ENCODE results near the gene PEX5L.

The PEX5L gene

DNA sequence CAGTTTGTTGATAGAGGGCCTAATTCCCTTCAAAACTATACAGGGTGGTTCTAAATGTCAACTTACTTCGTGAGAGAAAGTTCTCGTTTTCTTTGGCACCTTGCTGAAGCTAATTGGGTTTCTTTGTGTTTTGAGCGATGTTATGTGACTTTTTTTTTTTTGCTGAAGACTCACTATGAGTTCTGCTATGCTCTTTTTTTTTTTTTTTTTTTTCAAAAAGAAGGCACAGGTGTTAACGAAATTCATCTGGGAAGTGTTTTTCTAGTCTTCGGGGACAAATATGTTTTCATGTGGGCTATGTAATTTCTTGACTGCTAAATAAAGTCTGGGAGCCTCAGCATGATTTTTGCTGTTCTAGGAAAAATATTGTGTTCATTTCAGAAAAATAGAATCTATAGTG is 81.5 kb downstream of the PEX5L start:
- no peak for DNase-seq

GRCh38 chr3:179953993-179954870 is 82.5 kb downstream of the PEX5L start:
- no peak for DNase-seq

DNA sequence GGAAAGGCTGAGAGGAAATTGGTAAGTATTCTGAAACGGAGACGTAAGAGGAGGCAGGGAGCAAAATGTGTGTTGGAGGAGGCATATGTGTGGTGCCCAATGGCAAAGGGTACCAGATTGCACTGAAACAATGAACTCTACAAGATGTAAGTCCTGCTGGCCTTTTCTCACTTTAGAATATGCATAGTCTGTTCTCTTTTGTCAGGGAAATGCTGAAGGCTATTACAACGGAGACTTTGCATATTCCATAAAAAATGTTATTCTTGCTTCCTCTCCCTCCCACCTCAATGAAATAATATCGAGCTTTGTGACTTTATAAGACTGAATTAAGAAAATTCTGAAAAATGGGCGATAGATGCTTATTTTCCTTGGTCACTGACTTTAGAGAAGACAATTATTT is 85.9 kb downstream of the PEX5L start:
- no peak for DNase-seq

DNA sequence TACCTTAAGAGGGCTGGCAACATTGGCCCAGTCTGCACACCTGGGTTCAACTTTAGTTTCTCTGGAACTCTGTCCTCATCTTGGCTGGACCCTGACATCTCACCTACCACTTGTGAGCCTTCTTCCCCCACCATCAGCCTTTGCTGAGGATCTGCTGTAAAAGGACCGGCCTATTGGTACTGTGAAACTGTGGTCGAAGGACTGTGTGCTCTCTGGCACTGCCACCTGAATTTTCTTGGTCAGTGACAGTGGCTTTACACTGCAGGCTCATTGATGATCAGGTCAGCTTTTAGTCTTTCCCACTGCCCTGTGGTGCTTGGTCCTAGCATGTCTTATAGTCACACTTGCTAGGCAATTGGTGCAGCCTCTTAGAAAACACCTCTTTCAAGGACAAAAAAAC is 86.9 kb downstream of the PEX5L start:
- no peak for DNase-seq

DNA sequence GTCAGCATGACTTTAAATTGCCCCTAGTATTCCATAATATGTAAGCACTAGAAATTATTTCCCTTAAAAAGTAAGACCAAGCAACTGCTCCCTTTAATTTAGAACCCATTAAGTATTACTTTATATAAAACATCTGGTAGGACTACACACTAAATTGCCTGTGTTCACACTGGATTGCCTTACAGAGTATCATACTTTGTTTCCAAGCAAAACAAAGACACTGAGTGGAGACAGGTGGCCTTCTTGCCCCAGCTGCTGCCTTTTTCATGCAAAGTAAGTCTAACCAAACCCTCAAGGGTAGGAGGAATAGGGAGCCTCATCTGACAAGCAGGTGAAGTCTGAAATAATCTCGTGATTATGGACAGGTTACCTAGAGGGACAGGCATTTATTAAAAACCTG is 87.3 kb downstream of the PEX5L start:
- no peak for DNase-seq

DNA sequence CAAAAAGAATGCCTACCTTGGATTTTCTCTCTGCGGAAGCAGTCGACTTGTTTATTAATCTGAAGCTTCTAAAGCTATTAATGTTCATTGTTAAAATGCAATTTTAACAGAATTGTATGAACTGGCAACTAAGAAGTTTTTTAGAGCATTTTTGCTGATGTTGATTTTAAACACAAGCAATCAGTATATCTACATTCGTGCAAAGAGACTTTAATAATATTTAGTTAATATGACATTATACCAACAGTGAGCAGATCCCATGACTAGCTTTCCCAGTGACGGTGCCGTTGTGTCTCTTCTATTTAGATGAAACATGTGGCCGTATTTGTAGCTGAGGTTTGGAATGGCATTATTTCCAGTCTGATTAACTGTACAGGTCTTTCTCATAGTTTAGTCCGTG is 88.0 kb downstream of the PEX5L start:
- DNase-seq, result no peak

- DNase-seq, result no peak
Observed at GRCh38 chr3:179945569-179945968, 91.2 kb downstream of the PEX5L start.

- peak; percentile 54 for DNase-seq
Observed at GRCh38 chr3:179943117-179943880, 93.4 kb downstream of the PEX5L start.

GRCh38 chr3:179942553-179943075 is 94.1 kb downstream of the PEX5L start:
- DNase-seq, result no peak

GRCh38 chr3:179935710-179936109 is 101.0 kb downstream of the PEX5L start:
- no peak for DNase-seq

GRCh38 chr3:179933914-179934313 is 102.8 kb downstream of the PEX5L start:
- no peak for DNase-seq

DNA sequence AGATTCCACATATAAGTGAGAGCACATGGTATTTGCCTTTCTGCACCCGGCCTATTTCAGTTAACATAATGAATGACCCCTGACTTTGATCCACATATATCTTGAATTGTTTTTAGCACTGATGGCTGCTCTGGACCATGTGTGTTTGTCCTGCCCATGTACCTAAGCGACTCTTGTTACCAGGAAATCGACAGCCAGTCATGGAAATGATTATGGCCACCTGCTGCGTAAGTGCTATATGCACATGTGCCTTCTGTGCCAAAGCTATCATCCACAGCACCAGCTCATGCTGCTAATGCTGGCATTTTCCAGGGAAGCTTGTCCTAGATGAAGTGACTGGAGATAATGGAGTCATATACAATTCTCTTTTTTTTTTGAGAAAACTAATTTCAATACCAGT is 103.7 kb downstream of the PEX5L start:
- no peak for DNase-seq

- DNase-seq, result no peak
Observed at GRCh38 chr3:179932674-179933073, 104.1 kb downstream of the PEX5L start.

DNA sequence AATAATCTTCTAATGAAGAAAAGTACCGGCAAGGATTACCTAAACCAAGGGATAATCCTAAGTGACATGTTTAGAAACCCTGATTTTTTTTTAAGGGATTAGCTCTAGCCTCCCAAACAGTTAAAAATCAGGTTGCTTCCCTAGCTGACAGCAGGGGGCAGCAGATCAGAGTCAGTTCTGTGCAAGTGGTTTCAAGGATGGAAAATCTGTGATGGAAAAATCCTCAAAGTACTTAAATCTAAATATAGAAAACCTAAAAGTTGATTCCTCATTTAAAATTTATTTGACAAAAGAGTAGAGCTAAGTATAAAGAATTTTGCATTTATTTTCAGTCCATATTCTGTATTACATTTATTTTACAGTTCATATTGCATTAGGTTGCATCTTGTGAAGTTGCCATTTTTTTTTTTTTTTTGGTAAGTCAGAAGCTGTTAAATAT is 107.6 kb downstream of the PEX5L start:
- peak; percentile 53 for DNase-seq

DNA sequence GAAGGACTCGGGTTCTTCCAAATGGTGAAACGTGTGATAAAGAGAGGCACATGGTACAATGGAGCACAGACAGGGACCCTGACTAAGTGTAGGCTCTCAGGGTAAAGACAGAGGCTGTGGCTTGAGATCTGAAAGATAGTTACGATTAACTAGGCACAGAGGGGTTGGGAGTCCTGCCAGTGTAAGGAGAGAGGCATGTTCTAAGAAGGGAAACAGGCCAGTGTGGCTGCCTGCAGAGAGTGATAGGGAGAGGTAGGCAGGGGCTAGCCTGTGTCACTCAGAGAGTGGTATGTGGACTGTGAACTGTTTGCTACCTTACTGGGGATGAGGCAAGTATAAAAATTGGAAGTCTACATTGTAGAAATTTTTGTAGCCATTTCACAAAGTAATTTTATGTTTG is 109.5 kb downstream of the PEX5L start:
- no peak for DNase-seq

GRCh38 chr3:179921951-179922350 is 114.8 kb downstream of the PEX5L start:
- DNase-seq, result no peak

- no peak for DNase-seq
Observed at GRCh38 chr3:179921500-179921899, 115.2 kb downstream of the PEX5L start.

- DNase-seq, result no peak
Observed at GRCh38 chr3:179907784-179908482, 128.8 kb downstream of the PEX5L start.

DNA sequence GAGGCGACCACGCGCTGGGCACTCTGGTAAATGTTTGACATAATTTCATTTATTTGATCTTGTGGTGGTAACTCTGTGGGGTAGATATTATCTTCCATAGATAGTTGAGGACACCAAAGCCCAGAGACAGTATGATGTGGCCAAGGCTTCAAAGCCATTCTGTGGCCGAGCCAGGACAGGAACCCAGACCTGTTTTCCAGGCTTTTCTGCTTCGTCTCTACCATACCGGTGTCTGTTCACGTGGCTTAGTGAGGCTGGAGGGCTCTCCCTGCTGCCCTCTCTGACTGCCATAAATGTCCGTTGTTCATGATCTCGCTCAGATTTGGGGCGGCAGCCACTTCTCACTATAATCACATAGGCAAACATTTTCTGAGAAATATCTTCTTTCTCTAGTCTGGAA is 134.7 kb downstream of the PEX5L start:
- DNase-seq, result no peak

DNA sequence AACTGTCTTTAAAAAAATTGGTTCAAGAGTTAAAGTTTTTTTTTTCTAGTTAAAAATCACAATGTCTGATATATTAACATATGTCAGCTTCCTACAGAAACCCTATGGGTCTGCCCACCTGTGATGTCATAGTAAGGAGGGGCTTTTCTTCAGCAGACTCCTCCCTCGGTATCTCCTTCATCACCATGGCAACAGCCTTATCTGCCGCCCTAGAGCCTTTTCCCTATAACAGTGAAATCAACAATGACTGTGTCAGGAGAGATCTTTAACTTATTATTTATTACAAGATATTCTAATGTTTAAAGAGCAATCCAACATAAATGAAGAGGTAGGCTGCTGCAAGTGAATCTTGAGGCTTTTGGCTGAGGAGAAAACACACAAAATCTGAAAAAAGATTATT is 138.7 kb downstream of the PEX5L start:
- peak; percentile 57 for DNase-seq

- no peak for DNase-seq
Observed at GRCh38 chr3:179897231-179897630, 139.5 kb downstream of the PEX5L start.

- DNase-seq, result no peak
Observed at GRCh38 chr3:179896507-179896906, 140.2 kb downstream of the PEX5L start.

DNA sequence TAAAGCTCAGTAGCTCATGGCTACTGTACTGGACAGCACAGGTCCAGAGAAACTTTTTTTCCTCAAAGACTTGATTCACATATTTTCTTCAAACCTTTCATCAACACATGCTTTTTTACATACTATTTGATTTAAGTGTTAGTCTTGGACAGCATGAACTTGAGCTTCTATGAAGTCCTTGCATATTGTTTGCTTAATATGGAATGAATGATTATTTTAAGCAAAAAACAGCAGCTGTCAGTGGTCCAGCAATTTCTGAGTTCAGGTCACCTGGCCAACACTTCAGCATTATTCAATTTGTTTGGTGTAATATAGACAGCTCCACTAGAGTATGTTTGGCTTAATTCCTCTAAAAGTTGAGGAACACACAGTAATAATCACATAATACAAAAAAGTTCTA is 141.4 kb downstream of the PEX5L start:
- DNase-seq, result no peak

All from inflammatory macrophage treated with lipopolysaccharide for 4 hours (primary cell).